PC-9 (cell line): ENCODE results near the gene GALNT9. TPM values are rescaled to one million over a fixed set of nuclear protein-coding genes. Genes with fewer than 3 reads are reported as not detected.
"Not testable (repeated sequence)": the region's sequence is repeated elsewhere in the genome, so short reads cannot be mapped to it uniquely, and the experiment has no call there.

ENCODE experiments used
- Bru-seq: library from RNA; stranded (reverse); fragments of 400-500 nt; gene quantifications from one replicate; lab custom pipeline; 2021; lab: Mats Ljungman, UMichigan
- BruChase-seq, 2 experiments: library from RNA; stranded (reverse); fragments of 400-500 nt; gene quantifications; one replicate each; lab custom pipeline; 2021; lab: Mats Ljungman, UMichigan
- BruUV-seq: library from RNA; stranded (reverse); fragments of 400-500 nt; replicated peaks from 2 replicates; lab custom pipeline; 2021; lab: Mats Ljungman, UMichigan
- CTCF ChIA-PET: fragments of 300-600 bp; sonication (Branson Sonifier 250); formaldehyde crosslinking; loops from one replicate; lab custom pipeline; 2022; ENCODE audit warnings: antibody characterized with exemption; lab: Charles Lee
- POLR2A ChIA-PET: fragments of 300-600 bp; sonication (Branson Sonifier 250); formaldehyde crosslinking; loops from one replicate; lab custom pipeline; 2022; ENCODE audit warnings: antibody characterized with exemption; ENCODE audit not compliant: unreplicated experiment; lab: Charles Lee
- DNase-seq, 2 experiments: peaks; one replicate each; pipeline versions ENCODE4 v3.0.0 to v3.0.0-alpha.2; 2015 to 2022; ENCODE audit warnings: mixed read lengths in 1 of 2
- H2AFZ ChIP-seq: fragments of 200-600 bp; sonication (generic); 2 replicates; pipeline ENCODE4 v1.8.1; 2017; ENCODE audit warnings: antibody characterized with exemption
- H3F3A ChIP-seq: fragments of 200-600 bp; sonication (generic); 2 replicates; pipeline ENCODE4 v1.8.1; 2017; ENCODE audit warnings: antibody characterized with exemption, mild to moderate bottlenecking, low read depth; ENCODE audit not compliant: insufficient read depth
- H3K27ac ChIP-seq: fragments of 200-600 bp; sonication (generic); 2 replicates; pipeline ENCODE4 v1.6.1; 2016; ENCODE audit warnings: mixed run types
- H3K27me3 ChIP-seq: fragments of 200-600 bp; sonication (generic); 2 replicates; pipeline ENCODE4 v1.6.1; 2016; ENCODE audit warnings: low read depth, mixed run types; ENCODE audit not compliant: insufficient read depth
- H3K36me3 ChIP-seq: fragments of 200-600 bp; sonication (generic); 2 replicates; pipeline ENCODE4 v1.6.1; 2016; ENCODE audit warnings: low read depth, mixed run types
- H3K4me1 ChIP-seq: fragments of 200-600 bp; sonication (generic); replicated peaks from 2 replicates; pipeline ENCODE4 v1.6.1; 2016; ENCODE audit warnings: mixed run types; ENCODE audit not compliant: insufficient read depth
- H3K4me2 ChIP-seq: fragments of 200-600 bp; sonication (generic); 2 replicates; pipeline ENCODE4 v1.6.1; 2017; ENCODE audit warnings: mixed run types
- H3K4me3 ChIP-seq: fragments of 200-600 bp; sonication (generic); 2 replicates; pipeline ENCODE4 v1.6.1; 2016; ENCODE audit warnings: mixed run types
- H3K79me2 ChIP-seq: fragments of 200-600 bp; sonication (generic); 2 replicates; pipeline ENCODE4 v1.6.1; 2017; ENCODE audit warnings: low read depth, mixed run types
- H3K9me2 ChIP-seq: fragments of 200-600 bp; sonication (generic); 2 replicates; pipeline ENCODE4 v1.8.1; 2017; ENCODE audit warnings: mild to moderate bottlenecking; ENCODE audit not compliant: insufficient read depth
- H3K9me3 ChIP-seq: fragments of 200-600 bp; sonication (generic); 2 replicates; pipeline ENCODE4 v1.8.1; 2016; ENCODE audit warnings: low read depth; ENCODE audit not compliant: insufficient read depth
- H4K20me1 ChIP-seq: fragments of 200-600 bp; sonication (generic); 2 replicates; pipeline ENCODE4 v1.8.1; 2017; ENCODE audit not compliant: insufficient read depth
- CTCF ChIP-seq: fragments of 200-600 bp; sonication (generic); conservative IDR thresholded peaks from 2 replicates; pipeline ENCODE4 v1.6.1; 2017; ENCODE audit warnings: mixed run types, antibody characterized with exemption, mild to moderate bottlenecking, moderate library complexity
- EZH2 ChIP-seq: fragments of 200-600 bp; sonication (generic); IDR thresholded peaks from 2 replicates; pipeline ENCODE4 v1.8.0; 2017; ENCODE audit warnings: antibody characterized with exemption, low read depth
- intact Hi-C: fragments of 100-400 bp; cut with micrococcal nuclease; formaldehyde crosslinking; loops from one replicate; pipeline ENCODE4 v1.10.0; 2022; ENCODE audit not compliant: unreplicated experiment
- long read RNA-seq: library from polyadenylated mRNA; stranded (forward); transcript quantifications from one replicate; pipeline ENCODE4 v2.0.0, GENCODE V29; 2022
- total RNA-seq: library from RNA; stranded (reverse); gene quantifications from 2 replicates; pipeline ENCODE4 v1.2.3, GENCODE V29; 2021

The GALNT9 gene
- total RNA-seq (11.2 and 16.1 TPM in 2 replicates), Bru-seq, nascent RNA (percentile 26 among the genes with signal in this experiment), BruChase-seq, experiment 1, labeled RNA remaining after a 2-hour chase (percentile 34 among the genes with signal in this experiment), BruChase-seq, experiment 2, labeled RNA remaining after a 6-hour chase (percentile 36 among the genes with signal in this experiment)
- long read RNA-seq, partial matches to known transcripts = 11 of 19 reads
- long read RNA-seq, other reads (novel, unspliced or antisense) = 8 of 19 reads

GRCh38 chr12:132329036-132329719, at the start of gene GALNT9:
Gene GALNT9 (minus strand): TSS chr12:132329589. CDS start chr12:132329203, 386 bp downstream.
- no peak within 1 kb of the TSS for H2AFZ ChIP-seq
- no peak within 1 kb of the TSS for H3K4me3 ChIP-seq
- TF ChIP-seq EZH2 (no peak), CTCF (no peak)
- H4K20me1 ChIP-seq = no peaks in the 10 kb centered on the region
- H3K27me3 ChIP-seq = peaks cover 84% of the 10 kb centered on the region
- POLR2A ChIA-PET = no interaction called here
- no peaks in the 10 kb centered on the region; the same call in 1 of the 2 replicates for H3K9me3 ChIP-seq
- peaks cover 9% of the 10 kb centered on the region; the same call in 1 of the 2 replicates for H3F3A ChIP-seq
- no peaks in the 10 kb centered on the region for H3K79me2 ChIP-seq
- H3K36me3 ChIP-seq = no peaks in the 10 kb centered on the region
- intact Hi-C loops = no loop called here
- no peak within 1 kb of the TSS for H3K27ac ChIP-seq
- CTCF ChIA-PET = no interaction called here
- no TSS peak for BruUV-seq
- no peaks in the 10 kb centered on the region for H3K4me1 ChIP-seq
- DNase-seq = no peak
- H3K4me2 ChIP-seq = no peak within 1 kb of the TSS
- no peaks in the 10 kb centered on the region for H3K9me2 ChIP-seq

DNA sequence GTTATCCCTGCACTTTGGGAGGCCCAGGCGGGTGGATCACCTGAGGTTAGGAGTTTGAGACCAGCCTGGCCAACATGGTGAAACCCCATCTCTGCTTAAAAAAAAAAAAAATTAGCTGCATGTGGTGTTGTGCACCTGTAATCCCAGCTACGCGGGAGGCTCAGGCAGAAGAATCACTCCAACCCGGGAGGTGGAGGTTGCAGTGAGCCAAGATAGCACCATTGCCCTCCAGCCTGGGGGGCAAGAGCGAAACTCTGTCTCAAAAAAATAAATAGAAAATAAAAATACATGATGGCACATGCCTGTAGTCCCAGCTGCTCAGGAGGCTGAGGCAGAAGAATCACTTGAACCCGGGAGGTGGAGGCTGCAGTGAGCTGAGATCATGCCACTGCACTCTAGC, 49.7 kb upstream of the GALNT9 start:
- H2AFZ ChIP-seq, H3K9me2 ChIP-seq, intact Hi-C loops, H4K20me1 ChIP-seq, BruUV-seq, H3F3A ChIP-seq, H3K4me2 ChIP-seq, H3K36me3 ChIP-seq, DNase-seq, POLR2A ChIA-PET, H3K79me2 ChIP-seq, H3K4me1 ChIP-seq, H3K4me3 ChIP-seq, CTCF ChIA-PET, H3K27ac ChIP-seq, H3K9me3 ChIP-seq: not testable (repeated sequence)
- H3K27me3 ChIP-seq = peaks cover 86% of the 10 kb centered on the region

DNA sequence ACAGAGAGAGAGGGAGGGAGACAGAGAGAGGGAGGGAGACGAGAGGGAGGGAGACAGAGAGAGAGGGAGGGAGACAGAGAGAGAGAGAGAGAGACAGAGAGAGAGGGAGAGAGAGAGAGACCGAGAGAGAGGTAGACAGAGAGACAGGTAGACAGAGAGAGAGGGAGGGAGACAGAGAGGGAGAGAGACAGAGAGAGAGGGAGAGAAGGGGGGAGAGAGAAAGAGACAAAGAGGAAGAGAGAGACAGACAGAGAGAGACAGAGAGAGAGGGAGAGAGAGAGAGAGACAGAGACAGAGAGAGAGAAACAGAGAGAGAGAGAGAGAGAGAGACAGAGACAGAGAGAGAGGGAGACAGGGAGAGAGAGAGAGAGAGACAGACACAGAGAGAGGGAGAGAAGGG, 47.8 kb upstream of the GALNT9 start:
- H3K9me3 ChIP-seq = no peaks in the 10 kb centered on the region
- POLR2A ChIA-PET = no interaction called here
- no TSS peak for BruUV-seq

More for the DNA sequence above, 47.8 kb upstream of the GALNT9 start:
- no peaks in the 10 kb centered on the region for H3K79me2 ChIP-seq
- TF ChIP-seq EZH2 = no peak
- no peak for TF ChIP-seq CTCF
- H3K27ac ChIP-seq = no peak overlapping the region
- CTCF ChIA-PET = no interaction called here
- no peaks in the 10 kb centered on the region for H3K4me1 ChIP-seq
- H3K36me3 ChIP-seq = no peaks in the 10 kb centered on the region
- no peak overlapping the region for H2AFZ ChIP-seq
- H3K9me2 ChIP-seq = no peaks in the 10 kb centered on the region
- no peaks in the 10 kb centered on the region for H4K20me1 ChIP-seq
- peaks cover 90% of the 10 kb centered on the region for H3K27me3 ChIP-seq
- no peak for DNase-seq
- no peaks in the 10 kb centered on the region for H3F3A ChIP-seq
- H3K4me3 ChIP-seq = no peak overlapping the region
- intact Hi-C loops = no loop called here
- no peak overlapping the region for H3K4me2 ChIP-seq
